HL-60 (cell line): Measurements from ENCODE around the gene MRPS34.

Experiments
- DNase-seq, 2 experiments: peaks; one replicate each; pipeline ENCODE4 v3.0.0-alpha.2; 2010 to 2020; ENCODE audit warnings: low read depth in 1 of 2, low spot score in 1 of 2
- H3K27ac ChIP-seq: fragments of 250-450 bp; sonication (Bioruptor Pico); replicated peaks from 2 replicates; pipeline ENCODE4 v1.5.1; 2020; ENCODE audit warnings: mild to moderate bottlenecking, moderate library complexity
- H3K27me3 ChIP-seq: fragments of 250-450 bp; sonication (Bioruptor Pico); 2 replicates; pipeline ENCODE4 v1.5.1; 2021; ENCODE audit warnings: mild to moderate bottlenecking, moderate library complexity; ENCODE audit not compliant: insufficient read depth, poor library complexity, severe bottlenecking
- H3K4me3 ChIP-seq: replicated peaks from 2 replicates; pipeline ENCODE4 v1.5.1; 2011; ENCODE audit warnings: mild to moderate bottlenecking, control low read depth, low read length; ENCODE audit not compliant: insufficient read depth
- CTCF ChIP-seq: IDR thresholded peaks from one replicate; pipeline ENCODE4 v1.5.1; 2011; ENCODE audit warnings: low read length, control low read depth, inconsistent platforms; ENCODE audit not compliant: insufficient read depth
- GABPA ChIP-seq: IDR thresholded peaks from 2 replicates; pipeline ENCODE4 v1.6.1; 2012; ENCODE audit warnings: low read depth
- POLR2AphosphoS5 ChIP-seq: IDR thresholded peaks from 2 replicates; pipeline ENCODE4 v1.6.1; 2012; ENCODE audit warnings: low read depth
- REST ChIP-seq: IDR thresholded peaks from 2 replicates; pipeline ENCODE4 v1.6.1; 2012; ENCODE audit warnings: low read depth; ENCODE audit not compliant: insufficient replicate concordance
- SPI1 ChIP-seq: IDR thresholded peaks from 2 replicates; pipeline ENCODE4 v1.6.1; 2012; ENCODE audit warnings: low read depth, mild to moderate bottlenecking, borderline replicate concordance

The MRPS34 gene

GRCh38 chr16:1771188-1771863 is 1.6 kb downstream of the MRPS34 start, which contains the start of gene NME3:
Gene NME3 (minus strand): TSS chr16:1771543. CDS start chr16:1771534, 9 bp downstream.
- peak; percentile 75 to 78 for DNase-seq
- TF ChIP-seq POLR2AphosphoS5 (no peak; the same call in 1 of the 2 replicates), GABPA (no peak), CTCF (no peak), REST (no peak), SPI1 (no peak)
- Histone ChIP-seq H3K27me3 (no peaks in the 10 kb centered on the region), H3K4me3 (peak within 1 kb of the TSS; percentile 96), H3K27ac (peak within 1 kb of the TSS; percentile 91)

DNA sequence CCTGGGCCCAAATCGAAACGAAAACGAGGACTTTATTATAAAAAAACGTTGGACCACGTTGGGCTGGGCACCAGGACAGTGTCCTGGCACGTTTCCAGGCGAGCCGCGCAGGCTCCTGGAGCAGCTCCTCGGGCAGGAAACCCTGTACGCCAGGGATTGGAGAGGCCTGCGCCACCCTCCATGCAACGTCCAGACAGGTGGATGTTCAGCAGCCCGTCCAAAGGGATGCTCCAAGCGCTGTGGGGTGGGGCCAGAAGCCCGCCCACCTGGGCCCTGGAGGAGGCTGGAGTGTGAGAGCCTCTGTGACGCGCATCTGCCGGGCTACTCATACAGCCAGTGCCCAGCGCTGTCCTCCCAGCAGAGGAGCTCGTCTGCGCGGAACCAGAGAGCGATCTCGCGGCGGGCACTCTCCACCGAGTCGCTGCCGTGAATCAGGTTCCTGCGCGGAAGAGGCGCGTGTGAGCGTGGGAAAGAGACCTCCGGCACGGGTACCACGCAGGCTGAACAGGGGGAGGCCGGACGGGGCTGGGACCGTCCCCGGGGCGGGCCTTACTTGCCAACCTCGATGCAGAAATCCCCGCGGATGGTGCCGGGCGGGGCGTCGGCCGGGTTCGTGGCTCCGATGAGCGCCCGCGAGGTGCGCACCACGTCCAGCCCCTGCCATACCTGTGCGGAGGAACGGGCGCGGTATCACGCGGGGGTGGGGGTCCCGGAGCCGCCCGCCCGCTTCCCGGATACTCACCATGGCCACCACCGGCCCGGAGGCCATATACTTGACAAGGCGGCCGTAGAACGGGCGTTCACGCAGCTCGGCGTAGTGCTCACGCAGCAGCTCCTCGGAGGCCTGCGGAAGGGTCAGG is 2.4 kb downstream of the MRPS34 start:
- Histone ChIP-seq H3K4me3 (peak overlapping the region; percentile 96), H3K27ac (peak overlapping the region; percentile 65)

More for the DNA sequence above, 2.4 kb downstream of the MRPS34 start:
- TF ChIP-seq POLR2AphosphoS5 = peak; percentile 25
- TF ChIP-seq REST = no peak
- TF ChIP-seq CTCF = no peak
- TF ChIP-seq SPI1 = no peak
- TF ChIP-seq GABPA = no peak
- H3K27me3 ChIP-seq = no peaks in the 10 kb centered on the region
- DNase-seq = peak in 1 of 2 experiments; percentile 27
